WTC11 (cell line): ENCODE results near the gene NRP2. TPM values are rescaled to one million over a fixed set of nuclear protein-coding genes. Genes with fewer than 3 reads are reported as not detected.

Experiments used
- ATAC-seq: fragments of 200-7000 bp; cut with Tn5 transposase; 2 replicates; pipeline ENCODE4 v1.10.0; 2021; ENCODE audit warnings: mild to moderate bottlenecking, moderate library complexity
- CTCF ChIA-PET: fragments of 300-600 bp; sonication (Branson Sonifier 250); formaldehyde crosslinking; loops from one replicate; lab custom pipeline; 2021; ENCODE audit warnings: antibody characterized with exemption; lab: Charles Lee
- POLR2A ChIA-PET: fragments of 350-600 bp; sonication (Branson Sonifier 250); formaldehyde crosslinking; loops from one replicate; lab custom pipeline; 2021; ENCODE audit warnings: antibody characterized with exemption; lab: Charles Lee
- DNase-seq: peaks from one replicate; pipeline ENCODE4 v3.0.0; 2021; ENCODE audit warnings: low spot score
- H3K27ac Mint-ChIP-seq: 2 replicates; pipeline ENCODE4 v1.8.0; 2021; ENCODE audit warnings: mixed read lengths
- H3K27me3 Mint-ChIP-seq: 2 replicates; pipeline ENCODE4 v1.8.0; 2021; ENCODE audit warnings: low read depth, mild to moderate bottlenecking, moderate library complexity, mixed read lengths
- H3K36me3 Mint-ChIP-seq: 2 replicates; pipeline ENCODE4 v1.8.0; 2021; ENCODE audit warnings: mixed read lengths
- H3K4me1 Mint-ChIP-seq: 2 replicates; pipeline ENCODE4 v1.8.0; 2022; ENCODE audit warnings: mixed read lengths
- H3K4me3 Mint-ChIP-seq: 2 replicates; pipeline ENCODE4 v1.8.0; 2021; ENCODE audit warnings: mild to moderate bottlenecking, moderate library complexity, mixed read lengths
- H3K9me3 Mint-ChIP-seq: 2 replicates; pipeline ENCODE4 v1.8.0; 2021; ENCODE audit warnings: mixed read lengths
- ATF1 ChIP-seq: sonication (generic); formaldehyde crosslinking; IDR thresholded peaks from 2 replicates; pipeline ENCODE4 v1.8.1; 2023; ENCODE audit warnings: mild to moderate bottlenecking, moderate library complexity, missing genetic modification reagents
- CREB1 ChIP-seq: sonication (generic); formaldehyde crosslinking; IDR thresholded peaks from 2 replicates; pipeline ENCODE4 v1.8.0; 2023; ENCODE audit warnings: mild to moderate bottlenecking, missing genetic modification reagents
- ETV6 ChIP-seq: sonication (generic); formaldehyde crosslinking; IDR thresholded peaks from 2 replicates; pipeline ENCODE4 v1.8.1; 2022; ENCODE audit warnings: mild to moderate bottlenecking, missing genetic modification reagents
- FOXP1 ChIP-seq: sonication (generic); formaldehyde crosslinking; IDR thresholded peaks from 2 replicates; pipeline ENCODE4 v1.8.0; 2022; ENCODE audit warnings: missing genetic modification reagents, mild to moderate bottlenecking, moderate library complexity, borderline replicate concordance
- JAZF1 ChIP-seq: fragments of 250-450 bp; sonication (Bioruptor Pico); IDR thresholded peaks from 2 replicates; pipeline ENCODE4 v1.9.0; 2021; ENCODE audit warnings: moderate library complexity, mild to moderate bottlenecking, inconsistent platforms
- JUN ChIP-seq: sonication (generic); formaldehyde crosslinking; IDR thresholded peaks from 2 replicates; pipeline ENCODE4 v1.8.0; 2023; ENCODE audit warnings: mild to moderate bottlenecking, missing genetic modification reagents
- MXD4 ChIP-seq: fragments of 250-450 bp; sonication (Bioruptor Pico); IDR thresholded peaks from 2 replicates; pipeline ENCODE4 v1.8.0; 2021; ENCODE audit warnings: mild to moderate bottlenecking, moderate library complexity, borderline replicate concordance
- NR1H2 ChIP-seq: sonication (generic); formaldehyde crosslinking; IDR thresholded peaks from 2 replicates; pipeline ENCODE4 v1.9.0; 2021; ENCODE audit warnings: mild to moderate bottlenecking, moderate library complexity, missing genetic modification reagents
- NR2C2 ChIP-seq: sonication (generic); formaldehyde crosslinking; IDR thresholded peaks from 2 replicates; pipeline ENCODE4 v1.8.0; 2022; ENCODE audit warnings: mild to moderate bottlenecking, missing genetic modification reagents
- TCF7 ChIP-seq: sonication (generic); formaldehyde crosslinking; IDR thresholded peaks from 2 replicates; pipeline ENCODE4 v1.8.0; 2022; ENCODE audit warnings: mild to moderate bottlenecking, low read depth, missing genetic modification reagents, moderate library complexity
- USF1 ChIP-seq: sonication (generic); formaldehyde crosslinking; IDR thresholded peaks from 2 replicates; pipeline ENCODE4 v1.8.0; 2022; ENCODE audit warnings: mild to moderate bottlenecking, missing genetic modification reagents
- ZNF219 ChIP-seq: sonication (generic); formaldehyde crosslinking; IDR thresholded peaks from 2 replicates; pipeline ENCODE4 v1.8.0; 2023; ENCODE audit warnings: missing genetic modification reagents, mild to moderate bottlenecking, borderline replicate concordance
- ZNF396 ChIP-seq: fragments of 250-450 bp; sonication (Bioruptor Pico); IDR thresholded peaks from 2 replicates; pipeline ENCODE4 v1.8.0; 2021; ENCODE audit warnings: mild to moderate bottlenecking, moderate library complexity, borderline replicate concordance
- ZNF425 ChIP-seq: fragments of 250-450 bp; sonication (Bioruptor Pico); conservative IDR thresholded peaks from 2 replicates; pipeline ENCODE4 v1.9.0; 2021; ENCODE audit warnings: mild to moderate bottlenecking
- ZSCAN18 ChIP-seq: fragments of 250-450 bp; sonication (Bioruptor Pico); IDR thresholded peaks from 2 replicates; pipeline ENCODE4 v2.1.2; 2022; ENCODE audit warnings: mild to moderate bottlenecking, moderate library complexity
- total RNA-seq: library from RNA; stranded (reverse); gene quantifications from 3 replicates; pipeline ENCODE4 v1.2.3, GENCODE V29; 2021
- TF ChIP-seq, protein P1 (sequence below): fragments of 250-450 bp; sonication (Bioruptor Pico); IDR thresholded peaks from 2 replicates; pipeline ENCODE4 v1.9.0; 2021; ENCODE audit warnings: moderate library complexity, mild to moderate bottlenecking, inconsistent platforms, borderline replicate concordance
- TF ChIP-seq, protein P2 (sequence below): sonication (generic); formaldehyde crosslinking; IDR thresholded peaks from 2 replicates; pipeline ENCODE4 v1.8.1; 2023; ENCODE audit warnings: mild to moderate bottlenecking, missing genetic modification reagents
- TF ChIP-seq, protein P3 (sequence below): sonication (generic); formaldehyde crosslinking; IDR thresholded peaks from 2 replicates; pipeline ENCODE4 v1.8.0; 2022; ENCODE audit warnings: mild to moderate bottlenecking, missing genetic modification reagents
- TF ChIP-seq, protein P4 (sequence below): sonication (generic); formaldehyde crosslinking; conservative IDR thresholded peaks from 2 replicates; pipeline ENCODE4 v1.8.1; 2023; ENCODE audit warnings: mild to moderate bottlenecking, low read depth, missing genetic modification reagents, moderate library complexity
- TF ChIP-seq, protein P5 (sequence below): sonication (generic); formaldehyde crosslinking; IDR thresholded peaks from 2 replicates; pipeline ENCODE4 v1.8.1; 2022; ENCODE audit warnings: missing genetic modification reagents, borderline replicate concordance

Gene NRP2
- total RNA-seq, 1 experiment from 2014 or later = 41.0 TPM

DNA sequence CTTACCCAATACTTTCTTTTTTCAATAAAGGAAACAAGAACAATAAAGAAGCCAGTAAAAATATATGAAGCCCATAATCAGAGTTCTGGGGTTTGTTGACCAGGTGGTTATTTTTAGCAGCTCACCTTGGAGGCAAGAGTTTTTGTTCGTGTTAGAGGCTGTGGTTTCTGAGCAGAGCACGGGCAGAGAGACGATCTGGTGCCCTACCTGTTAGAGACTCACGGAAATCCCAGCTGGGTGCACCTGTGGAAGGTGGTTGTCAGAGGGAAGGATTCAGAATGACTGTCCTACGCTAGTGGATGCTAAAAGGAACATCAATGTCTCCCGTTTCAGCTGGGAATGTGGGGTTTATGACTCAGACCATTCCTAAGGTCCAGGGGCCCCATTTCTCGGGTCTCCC lies 87.6 kb downstream of the NRP2 start:
- TF ChIP-seq, protein P1, sequence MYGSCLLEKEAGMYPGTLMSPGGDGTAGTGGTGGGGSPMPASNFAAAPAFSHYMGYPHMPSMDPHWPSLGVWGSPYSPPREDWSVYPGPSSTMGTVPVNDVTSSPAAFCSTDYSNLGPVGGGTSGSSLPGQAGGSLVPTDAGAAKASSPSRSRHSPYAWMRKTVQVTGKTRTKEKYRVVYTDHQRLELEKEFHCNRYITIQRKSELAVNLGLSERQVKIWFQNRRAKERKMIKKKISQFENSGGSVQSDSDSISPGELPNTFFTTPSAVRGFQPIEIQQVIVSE = no peak
- no peak for TF ChIP-seq MXD4 (CRISPR knock-in tag)
- TF ChIP-seq, protein P2, sequence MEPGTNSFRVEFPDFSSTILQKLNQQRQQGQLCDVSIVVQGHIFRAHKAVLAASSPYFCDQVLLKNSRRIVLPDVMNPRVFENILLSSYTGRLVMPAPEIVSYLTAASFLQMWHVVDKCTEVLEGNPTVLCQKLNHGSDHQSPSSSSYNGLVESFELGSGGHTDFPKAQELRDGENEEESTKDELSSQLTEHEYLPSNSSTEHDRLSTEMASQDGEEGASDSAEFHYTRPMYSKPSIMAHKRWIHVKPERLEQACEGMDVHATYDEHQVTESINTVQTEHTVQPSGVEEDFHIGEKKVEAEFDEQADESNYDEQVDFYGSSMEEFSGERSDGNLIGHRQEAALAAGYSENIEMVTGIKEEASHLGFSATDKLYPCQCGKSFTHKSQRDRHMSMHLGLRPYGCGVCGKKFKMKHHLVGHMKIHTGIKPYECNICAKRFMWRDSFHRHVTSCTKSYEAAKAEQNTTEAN (CRISPR knock-in tag) = no peak
- TF ChIP-seq, all 79 proteins: peak for 0
- Mint-ChIP-seq H3K9me3 (no peaks in the 10 kb centered on the region), H3K36me3 (no peaks in the 10 kb centered on the region; the same call in 1 of the 2 replicates), H3K27ac (no peak overlapping the region), H3K4me3 (no peak overlapping the region), H3K27me3 (no peaks in the 10 kb centered on the region), H3K4me1 (peaks cover 16% of the 10 kb centered on the region)
- ATAC-seq = no peak
- no peak for DNase-seq
- CTCF ChIA-PET = interaction anchor here (1.0 to 1.4 kb wide), 3 partner anchors 68 to 178 kb away, joined by 3 to 5 read pairs (median 4); no protein-coding TSS in a partner anchor
- POLR2A ChIA-PET = no interaction called here

DNA sequence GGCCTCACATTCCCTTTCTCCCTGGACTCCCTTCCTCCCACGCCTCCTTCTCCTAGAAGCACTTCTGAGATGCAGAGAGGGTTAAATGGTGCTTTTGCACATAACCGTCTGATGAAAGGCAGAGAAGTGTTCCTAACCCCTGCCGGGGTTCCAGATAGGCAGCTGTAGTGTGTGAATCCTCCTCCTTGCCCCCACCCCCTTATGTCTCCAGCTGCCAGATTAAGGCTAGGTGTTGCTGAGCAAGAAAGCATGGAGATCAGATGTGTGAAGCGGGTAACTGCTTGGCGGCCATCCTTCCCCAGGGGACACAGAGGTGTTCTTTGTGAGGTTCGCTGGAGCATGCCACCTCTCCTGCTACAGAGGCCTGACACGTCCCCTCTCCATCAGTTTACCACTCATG lies 88.3 kb downstream of the NRP2 start:
- no peak for ATAC-seq
- no peak overlapping the region for H3K4me3 Mint-ChIP-seq
- CTCF ChIA-PET = interaction anchor here (1.0 to 1.4 kb wide), 2 partner anchors 67 to 155 kb away, joined by 3 to 5 read pairs; no protein-coding TSS in a partner anchor
- POLR2A ChIA-PET = no interaction called here
- no peaks in the 10 kb centered on the region for H3K9me3 Mint-ChIP-seq
- H3K36me3 Mint-ChIP-seq = no peaks in the 10 kb centered on the region; the same call in 1 of the 2 replicates
- peaks cover 10% of the 10 kb centered on the region for H3K4me1 Mint-ChIP-seq
- DNase-seq = no peak
- H3K27ac Mint-ChIP-seq = no peak overlapping the region
- H3K27me3 Mint-ChIP-seq = no peaks in the 10 kb centered on the region
- TF ChIP-seq, protein P3, sequence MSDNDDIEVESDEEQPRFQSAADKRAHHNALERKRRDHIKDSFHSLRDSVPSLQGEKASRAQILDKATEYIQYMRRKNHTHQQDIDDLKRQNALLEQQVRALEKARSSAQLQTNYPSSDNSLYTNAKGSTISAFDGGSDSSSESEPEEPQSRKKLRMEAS (CRISPR knock-in tag) = no peak
- TF ChIP-seq ZNF396 (CRISPR knock-in tag) (no peak), TCF7 (no peak), ATF1 (no peak), ZNF219 (CRISPR knock-in tag) (no peak), USF1 (no peak), ZNF425 (no peak), FOXP1 (CRISPR knock-in tag) (no peak), JUN (CRISPR knock-in tag) (no peak), ETV6 (no peak), CREB1 (CRISPR knock-in tag) (no peak), NR2C2 (CRISPR knock-in tag) (no peak), JAZF1 (no peak), ZSCAN18 (no peak), NR1H2 (CRISPR knock-in tag) (no peak)
- TF ChIP-seq, protein P2 (CRISPR knock-in tag) = no peak
- TF ChIP-seq, protein P4, sequence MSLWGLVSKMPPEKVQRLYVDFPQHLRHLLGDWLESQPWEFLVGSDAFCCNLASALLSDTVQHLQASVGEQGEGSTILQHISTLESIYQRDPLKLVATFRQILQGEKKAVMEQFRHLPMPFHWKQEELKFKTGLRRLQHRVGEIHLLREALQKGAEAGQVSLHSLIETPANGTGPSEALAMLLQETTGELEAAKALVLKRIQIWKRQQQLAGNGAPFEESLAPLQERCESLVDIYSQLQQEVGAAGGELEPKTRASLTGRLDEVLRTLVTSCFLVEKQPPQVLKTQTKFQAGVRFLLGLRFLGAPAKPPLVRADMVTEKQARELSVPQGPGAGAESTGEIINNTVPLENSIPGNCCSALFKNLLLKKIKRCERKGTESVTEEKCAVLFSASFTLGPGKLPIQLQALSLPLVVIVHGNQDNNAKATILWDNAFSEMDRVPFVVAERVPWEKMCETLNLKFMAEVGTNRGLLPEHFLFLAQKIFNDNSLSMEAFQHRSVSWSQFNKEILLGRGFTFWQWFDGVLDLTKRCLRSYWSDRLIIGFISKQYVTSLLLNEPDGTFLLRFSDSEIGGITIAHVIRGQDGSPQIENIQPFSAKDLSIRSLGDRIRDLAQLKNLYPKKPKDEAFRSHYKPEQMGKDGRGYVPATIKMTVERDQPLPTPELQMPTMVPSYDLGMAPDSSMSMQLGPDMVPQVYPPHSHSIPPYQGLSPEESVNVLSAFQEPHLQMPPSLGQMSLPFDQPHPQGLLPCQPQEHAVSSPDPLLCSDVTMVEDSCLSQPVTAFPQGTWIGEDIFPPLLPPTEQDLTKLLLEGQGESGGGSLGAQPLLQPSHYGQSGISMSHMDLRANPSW (CRISPR knock-in tag) = no peak
- TF ChIP-seq, protein P5, sequence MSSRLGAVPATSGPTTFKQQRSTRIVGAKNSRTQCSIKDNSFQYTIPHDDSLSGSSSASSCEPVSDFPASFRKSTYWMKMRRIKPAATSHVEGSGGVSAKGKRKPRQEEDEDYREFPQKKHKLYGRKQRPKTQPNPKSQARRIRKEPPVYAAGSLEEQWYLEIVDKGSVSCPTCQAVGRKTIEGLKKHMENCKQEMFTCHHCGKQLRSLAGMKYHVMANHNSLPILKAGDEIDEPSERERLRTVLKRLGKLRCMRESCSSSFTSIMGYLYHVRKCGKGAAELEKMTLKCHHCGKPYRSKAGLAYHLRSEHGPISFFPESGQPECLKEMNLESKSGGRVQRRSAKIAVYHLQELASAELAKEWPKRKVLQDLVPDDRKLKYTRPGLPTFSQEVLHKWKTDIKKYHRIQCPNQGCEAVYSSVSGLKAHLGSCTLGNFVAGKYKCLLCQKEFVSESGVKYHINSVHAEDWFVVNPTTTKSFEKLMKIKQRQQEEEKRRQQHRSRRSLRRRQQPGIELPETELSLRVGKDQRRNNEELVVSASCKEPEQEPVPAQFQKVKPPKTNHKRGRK = no peak
